ENCODE data around the gene IL34. TPM values are rescaled to one million over a fixed set of nuclear protein-coding genes. Genes with fewer than 3 reads are reported as not detected.
"Not testable (repeated sequence)": the region's sequence is repeated elsewhere in the genome, so short reads cannot be mapped to it uniquely, and the experiment has no call there.

The IL34 gene
- total RNA-seq, 1 experiment from 2014 or later: not detected

DNA sequence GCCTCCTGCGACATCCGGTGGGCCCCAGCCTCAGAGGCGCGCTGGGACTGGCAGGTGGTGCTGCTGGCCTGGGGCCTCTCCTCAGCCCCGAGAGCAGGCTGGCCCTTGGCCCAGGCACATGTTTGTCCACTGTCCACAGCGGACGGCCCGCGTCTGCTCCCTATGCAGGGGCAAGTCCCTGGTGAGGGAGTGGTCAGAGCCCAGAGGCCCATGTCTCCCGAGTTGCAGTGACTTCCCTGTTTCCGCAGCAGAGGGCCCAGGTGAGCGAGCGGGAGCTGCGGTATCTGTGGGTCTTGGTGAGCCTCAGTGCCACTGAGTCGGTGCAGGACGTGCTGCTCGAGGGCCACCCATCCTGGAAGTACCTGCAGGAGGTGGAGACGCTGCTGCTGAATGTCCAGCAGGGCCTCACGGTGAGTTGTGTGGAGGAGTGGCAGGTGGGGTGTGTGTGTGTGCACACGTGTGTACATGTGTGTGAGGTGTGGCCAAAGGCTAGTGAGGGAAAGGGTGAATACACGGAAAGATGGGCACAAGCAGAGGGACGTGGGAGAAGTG, 10.4 kb downstream of the IL34 start:
- no peak for DNase-seq (ENCODE audit: low spot score)

DNA sequence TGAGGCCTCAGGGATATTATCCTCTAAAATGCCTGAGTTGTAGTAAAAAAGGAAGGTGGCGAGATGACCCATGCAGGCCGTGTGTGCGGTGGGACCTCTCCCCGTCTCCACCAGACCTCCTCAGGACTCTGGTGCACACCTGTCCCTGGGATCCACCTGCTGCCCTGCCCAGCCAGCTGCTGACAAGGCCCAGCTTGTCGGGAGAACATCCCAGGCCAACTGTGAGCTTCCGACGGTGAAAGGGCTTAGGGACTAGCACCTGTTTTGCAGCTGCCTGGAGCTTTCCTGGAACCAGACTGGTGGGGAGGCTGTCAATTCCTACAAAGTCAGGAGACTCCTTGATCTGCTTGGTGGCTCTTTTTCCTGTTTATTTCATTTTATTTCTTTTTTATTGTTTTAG, 11.6 kb downstream of the IL34 start:
- DNase-seq (ENCODE audit: low spot score): no peak

DNA sequence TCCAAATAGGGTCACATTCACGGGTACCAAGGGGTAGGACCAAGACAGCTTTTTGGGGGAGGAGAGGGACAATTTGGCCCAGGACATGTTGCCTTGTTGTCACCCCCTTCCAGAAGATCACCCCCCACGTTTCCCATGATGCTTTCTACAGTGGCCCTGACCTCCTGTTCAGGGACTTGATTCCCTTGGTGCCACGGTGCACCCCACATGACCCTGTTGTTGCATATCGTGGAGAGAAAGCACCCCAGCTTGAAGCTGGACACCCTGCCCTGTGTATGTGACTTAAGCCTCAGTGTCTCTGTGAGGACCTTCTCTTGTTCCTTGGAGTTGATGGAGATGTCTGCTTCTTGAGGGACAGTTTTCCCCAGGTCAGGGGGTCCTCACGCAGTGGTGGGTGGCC, 12.6 kb downstream of the IL34 start:
- no peak for DNase-seq (ENCODE audit: low spot score)

DNA sequence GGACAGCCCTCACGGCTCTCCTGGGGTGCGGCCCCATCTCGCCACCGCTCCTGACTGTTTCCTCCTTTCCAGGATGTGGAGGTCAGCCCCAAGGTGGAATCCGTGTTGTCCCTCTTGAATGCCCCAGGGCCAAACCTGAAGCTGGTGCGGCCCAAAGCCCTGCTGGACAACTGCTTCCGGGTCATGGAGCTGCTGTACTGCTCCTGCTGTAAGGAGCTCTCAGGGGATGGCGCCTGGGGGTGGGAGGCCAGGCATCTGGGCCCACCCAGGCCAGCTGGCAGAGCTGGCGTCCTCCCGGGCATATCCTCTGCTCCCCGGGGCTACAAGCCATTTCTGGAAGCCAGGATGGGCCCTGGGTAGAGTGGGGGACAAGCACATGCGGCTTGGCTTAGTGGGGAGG, 13.2 kb downstream of the IL34 start:
- DNase-seq (ENCODE audit: low spot score): no peak

DNA sequence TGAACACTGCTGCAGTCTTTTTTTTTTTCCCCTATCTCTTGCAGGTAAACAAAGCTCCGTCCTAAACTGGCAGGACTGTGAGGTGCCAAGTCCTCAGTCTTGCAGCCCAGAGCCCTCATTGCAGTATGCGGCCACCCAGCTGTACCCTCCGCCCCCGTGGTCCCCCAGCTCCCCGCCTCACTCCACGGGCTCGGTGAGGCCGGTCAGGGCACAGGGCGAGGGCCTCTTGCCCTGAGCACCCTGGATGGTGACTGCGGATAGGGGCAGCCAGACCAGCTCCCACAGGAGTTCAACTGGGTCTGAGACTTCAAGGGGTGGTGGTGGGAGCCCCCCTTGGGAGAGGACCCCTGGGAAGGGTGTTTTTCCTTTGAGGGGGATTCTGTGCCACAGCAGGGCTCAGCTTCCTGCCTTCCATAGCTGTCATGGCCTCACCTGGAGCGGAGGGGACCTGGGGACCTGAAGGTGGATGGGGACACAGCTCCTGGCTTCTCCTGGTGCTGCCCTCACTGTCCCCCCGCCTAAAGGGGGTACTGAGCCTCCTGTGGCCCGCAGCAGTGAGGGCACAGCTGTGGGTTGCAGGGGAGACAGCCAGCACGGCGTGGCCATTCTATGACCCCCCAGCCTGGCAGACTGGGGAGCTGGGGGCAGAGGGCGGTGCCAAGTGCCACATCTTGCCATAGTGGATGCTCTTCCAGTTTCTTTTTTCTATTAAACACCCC, 13.8 kb downstream of the IL34 start:
- no peak for DNase-seq (ENCODE audit: low spot score)

DNA sequence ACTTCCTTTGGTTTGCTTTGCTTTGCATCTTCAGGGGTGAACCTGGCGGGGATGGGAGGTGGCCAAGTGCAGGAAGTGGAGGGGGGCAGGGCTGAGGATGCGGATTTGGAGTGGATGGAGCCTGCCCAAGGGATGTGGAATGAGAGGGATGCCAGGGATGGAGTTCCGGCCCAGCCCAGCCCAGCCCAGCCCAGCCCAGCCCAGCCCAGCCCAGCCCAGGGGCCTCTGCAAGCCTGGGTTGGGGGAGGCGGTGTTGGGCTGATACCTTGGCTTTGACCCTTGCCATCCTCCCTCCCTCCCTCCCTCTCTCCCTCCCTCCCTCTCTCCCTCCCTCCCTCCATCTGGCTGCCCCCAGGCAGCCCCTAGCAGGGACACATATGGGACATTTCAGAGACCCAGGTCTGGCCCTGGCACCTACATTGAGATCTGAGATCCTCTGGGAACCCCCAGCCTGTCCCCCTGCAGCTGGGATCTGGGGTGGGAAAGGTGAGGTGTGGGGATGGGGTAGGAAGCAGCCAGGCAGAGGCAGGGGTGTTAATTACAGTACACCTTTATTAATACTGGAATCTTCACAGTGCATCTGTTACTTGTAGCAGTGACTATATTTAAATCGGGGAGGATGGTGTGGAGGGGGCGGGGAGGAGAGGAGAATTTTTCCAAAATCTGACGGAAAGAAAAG, 14.5 kb downstream of the IL34 start:
- no peak for DNase-seq (ENCODE audit: low spot score)

DNA sequence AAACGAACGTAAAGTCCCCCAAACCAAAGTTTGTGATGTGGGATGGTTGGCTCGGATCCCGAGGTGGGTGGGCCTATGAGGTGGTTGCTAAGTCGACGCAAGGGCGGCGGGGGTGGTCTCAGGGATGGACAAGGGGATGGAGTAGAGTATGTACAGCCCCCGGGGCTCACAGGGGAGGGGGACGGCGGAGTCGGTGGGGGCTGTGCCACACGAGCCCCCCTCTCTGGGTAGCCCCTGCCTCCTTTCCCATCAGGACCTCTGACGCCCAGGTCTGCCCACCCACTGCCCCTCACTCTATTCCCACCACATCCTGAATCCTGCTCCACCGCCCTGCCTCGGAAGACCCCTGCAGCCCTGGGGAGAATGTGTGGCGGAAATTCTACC, 15.2 kb downstream of the IL34 start:
- DNase-seq (ENCODE audit: low spot score): no peak

DNA sequence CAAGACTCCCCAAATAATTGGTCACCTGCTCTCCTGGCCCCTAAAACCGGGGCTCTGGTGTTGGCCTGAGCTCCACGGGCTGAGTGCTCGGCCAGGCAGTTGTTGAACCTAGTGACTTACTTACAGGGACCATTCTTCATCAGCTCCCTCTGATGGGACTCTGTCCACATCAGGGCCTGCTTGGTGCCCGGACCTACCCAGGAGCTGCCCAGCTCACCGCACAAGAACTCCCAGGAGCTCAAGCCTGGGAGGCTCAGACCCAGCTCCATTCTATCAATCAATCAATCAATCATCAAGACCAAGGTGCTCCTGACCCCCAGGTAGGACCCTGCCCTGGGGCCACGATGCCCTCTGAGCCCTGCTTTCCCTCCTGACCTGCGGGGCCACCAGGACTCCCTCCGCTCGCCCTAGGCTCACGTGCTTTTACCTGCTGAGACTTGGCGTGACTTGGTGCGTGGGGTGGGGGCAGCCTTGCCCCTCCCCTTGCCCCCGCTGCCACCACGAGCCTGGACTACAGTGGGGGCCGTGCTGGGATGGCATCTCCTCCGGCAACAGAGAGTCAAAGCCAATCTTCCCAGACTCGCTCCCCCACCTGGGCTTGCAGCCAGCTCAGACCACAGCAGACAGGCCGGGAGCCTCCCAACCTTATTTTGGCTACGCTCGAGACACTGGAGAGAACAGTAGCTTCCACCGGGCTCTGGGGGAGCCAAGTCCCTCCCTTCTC, 15.7 kb downstream of the IL34 start:
- DNase-seq (ENCODE audit: low spot score): no peak

DNA sequence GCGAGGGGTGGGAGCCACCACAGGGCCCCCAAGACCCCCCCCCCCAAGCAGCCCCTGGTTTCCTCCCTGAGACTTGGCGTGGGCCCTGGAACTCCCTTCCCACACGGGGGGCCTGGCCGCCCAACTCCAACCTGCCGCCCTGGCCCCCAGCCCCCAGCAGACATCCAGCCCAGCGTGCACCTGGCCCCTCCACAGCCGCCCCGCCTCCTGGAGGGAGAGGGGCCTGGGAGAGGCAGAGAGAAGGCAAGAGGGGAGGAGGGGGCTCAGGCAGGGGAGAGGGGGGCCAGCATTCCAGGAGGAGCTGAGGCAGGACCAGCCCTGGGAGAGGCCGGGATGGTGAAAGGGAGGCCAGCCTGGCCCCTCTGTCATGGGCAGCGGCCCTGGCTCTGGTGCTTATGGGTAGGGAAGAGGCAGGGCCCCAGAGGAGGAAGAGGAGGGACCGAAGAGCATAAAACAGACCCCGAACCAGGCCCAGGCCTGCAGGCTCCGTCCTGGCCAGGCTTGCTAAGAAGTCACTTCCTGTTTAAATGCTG, 16.7 kb downstream of the IL34 start:
- no peak for DNase-seq (ENCODE audit: low spot score)

DNA sequence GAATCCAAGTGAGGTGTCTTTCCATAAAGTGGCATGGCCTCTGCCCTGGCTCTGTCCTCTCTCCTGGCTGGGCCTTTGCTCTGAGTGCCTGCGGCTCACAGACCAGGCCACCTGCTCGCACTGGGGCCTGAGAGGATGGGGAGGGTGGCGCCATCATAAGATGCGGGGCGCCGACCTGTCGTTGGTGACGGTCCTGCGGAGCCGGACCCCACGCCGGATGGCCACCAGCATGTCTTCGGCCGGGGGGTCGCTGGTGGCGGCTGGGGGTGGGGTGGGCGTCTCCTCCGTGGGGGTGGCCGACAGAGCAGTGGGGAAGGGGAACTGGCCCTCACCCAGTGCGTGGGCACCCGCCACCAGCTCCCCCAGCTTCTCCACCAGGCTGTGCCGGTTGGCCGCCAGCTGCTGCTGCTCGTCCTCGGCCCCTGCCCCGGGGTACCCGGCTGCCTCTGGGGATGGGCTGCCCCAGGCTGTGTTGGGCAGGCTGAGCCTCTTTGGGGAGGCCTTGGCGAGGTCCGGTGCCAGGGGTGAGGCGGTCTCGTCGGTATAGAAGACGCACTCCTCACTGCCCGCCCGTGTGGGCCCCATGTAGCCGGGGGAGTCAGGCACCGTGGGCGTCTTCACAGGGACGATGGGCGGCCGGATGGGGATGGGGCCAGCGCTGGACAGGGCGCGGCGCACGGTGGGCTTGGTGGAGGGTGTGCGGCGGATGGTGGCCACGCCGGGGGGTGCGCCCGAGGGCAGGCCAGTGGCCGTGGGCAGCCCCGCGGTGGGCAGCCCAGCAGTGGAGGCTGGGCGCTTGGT, 17.4 kb downstream of the IL34 start:
- no peak for DNase-seq (ENCODE audit: low spot score)

DNA sequence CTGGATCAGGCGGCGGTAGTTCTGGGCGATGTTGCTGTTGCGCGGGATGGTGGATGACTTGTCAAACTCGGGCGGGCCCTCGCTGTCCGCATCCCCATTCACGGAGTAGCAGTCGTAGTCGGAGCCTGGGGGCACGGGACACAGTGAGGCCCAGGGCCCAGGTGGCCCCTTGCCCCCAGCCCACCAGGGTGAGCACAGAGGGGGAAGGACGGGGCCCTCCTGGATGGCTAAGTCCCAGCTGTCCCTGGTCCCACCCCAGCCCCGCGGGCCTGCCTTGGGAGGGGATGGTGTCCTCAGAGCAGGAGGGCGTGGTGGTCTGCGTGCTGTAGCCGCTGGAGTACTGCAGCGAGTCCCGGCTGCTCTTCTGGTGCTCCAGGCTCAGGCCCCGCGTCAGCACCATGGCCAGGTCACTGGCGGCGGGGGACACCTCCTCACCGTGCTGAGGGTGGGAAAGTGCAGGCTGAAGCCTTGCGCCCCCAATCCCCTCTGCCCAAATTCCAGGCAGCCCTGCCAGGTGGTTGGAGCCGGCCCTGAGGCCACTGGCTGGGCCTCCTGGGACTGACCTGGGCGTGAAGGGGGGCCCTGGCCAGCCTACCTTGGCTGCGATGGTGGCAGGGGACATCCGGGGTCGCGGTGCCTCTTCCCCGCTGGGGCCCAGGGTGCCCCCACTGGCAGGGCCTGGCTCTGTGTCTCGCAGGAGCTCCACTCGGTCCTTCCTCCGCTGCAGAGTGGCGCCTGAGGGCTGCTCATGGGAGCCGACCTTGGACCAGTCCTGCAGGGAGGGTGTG, 18.2 kb downstream of the IL34 start:
- DNase-seq (ENCODE audit: low spot score): no peak

DNA sequence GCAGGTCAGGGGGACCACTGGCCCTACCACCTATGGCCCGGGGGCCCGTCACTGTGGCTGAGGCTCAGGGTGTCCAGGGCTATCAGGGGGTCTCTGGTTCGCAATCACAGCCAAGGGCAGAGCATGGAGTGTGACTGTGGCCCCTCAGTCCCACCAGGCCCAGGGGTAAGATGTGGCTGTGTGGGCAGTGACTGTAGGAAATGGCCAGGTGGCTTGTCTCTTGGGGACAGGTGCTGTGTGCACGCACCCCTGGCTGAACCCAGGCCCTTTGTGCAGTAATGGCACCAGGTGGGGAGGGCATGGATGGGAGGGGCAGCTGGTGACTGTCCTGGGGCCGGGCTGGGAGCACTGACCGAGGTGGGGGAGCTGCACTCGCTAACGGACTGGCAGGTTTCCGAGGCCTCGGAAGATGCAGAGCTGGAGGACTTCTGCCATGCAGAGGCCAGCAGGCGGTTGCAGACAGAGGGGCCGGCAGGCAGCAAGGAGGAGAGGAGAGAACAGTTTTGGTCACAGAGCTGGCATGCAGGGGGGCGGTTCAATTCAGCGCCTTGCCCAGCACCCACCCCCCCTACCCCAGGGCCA, 18.8 kb downstream of the IL34 start:
- DNase-seq (ENCODE audit: low spot score): no peak

DNA sequence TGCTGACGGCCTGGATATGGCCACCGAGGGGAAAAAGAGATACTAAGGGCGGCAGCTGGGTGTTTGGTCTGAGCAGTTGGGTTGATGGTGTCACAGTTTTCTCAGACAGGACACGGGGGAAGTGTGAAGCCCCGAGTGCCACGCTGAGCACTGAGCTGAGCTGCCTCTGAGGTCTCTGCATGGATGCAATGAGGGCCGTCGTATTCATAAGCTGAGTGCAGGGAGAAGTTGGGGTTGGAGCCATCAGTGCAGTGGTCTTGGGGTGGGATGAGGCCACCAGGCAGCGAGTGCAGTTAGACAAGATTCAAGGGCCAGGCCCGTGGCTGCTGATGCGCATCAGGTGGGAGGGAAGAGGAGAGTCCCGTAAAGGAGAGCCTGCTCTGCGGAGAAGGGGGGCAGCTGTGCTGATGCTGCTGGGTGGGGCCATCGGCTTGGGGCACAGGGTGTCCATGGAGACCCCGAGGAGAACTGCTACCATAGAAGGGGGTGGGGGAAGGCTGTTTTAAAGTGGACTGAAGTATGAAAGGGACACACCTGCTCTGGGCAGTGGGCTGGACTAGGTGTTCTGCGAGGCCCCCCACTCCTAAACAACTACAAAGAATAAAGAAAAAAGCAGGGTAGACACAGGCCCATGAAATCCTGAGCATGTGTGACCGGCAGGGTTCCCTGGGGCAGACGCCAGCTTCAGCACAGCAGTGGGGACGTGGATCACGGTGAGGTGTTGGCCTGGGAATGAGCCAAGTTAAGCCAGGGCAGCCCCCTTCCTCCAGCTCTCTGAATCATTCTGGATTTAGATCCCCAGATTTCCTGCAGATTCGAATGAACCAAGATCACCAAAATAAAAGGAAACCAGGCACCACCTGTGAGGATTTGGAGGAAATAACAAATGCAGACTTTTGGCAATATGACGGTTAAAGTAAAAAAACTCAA, 19.7 kb downstream of the IL34 start:
- DNase-seq (ENCODE audit: low spot score): no peak

DNA sequence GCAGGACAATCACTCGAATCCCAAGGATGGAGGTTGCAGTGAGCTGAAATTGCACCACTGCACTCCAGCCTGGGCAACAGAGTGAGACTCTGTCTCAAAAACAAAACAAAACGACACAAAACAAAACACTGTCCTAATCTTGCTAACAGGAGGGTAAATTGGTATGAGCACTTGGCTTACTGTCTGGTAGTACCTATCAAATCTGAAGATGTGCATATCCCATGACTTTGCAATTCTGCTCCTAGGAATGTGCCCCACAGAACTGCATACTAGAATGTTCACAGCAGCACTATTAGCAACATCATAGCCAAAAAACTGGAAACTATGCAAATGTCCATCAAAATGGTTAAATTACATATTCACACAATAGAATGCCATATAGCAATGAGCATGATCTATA, 23.8 kb downstream of the IL34 start:
- no peak for DNase-seq (ENCODE audit: low spot score)

DNA sequence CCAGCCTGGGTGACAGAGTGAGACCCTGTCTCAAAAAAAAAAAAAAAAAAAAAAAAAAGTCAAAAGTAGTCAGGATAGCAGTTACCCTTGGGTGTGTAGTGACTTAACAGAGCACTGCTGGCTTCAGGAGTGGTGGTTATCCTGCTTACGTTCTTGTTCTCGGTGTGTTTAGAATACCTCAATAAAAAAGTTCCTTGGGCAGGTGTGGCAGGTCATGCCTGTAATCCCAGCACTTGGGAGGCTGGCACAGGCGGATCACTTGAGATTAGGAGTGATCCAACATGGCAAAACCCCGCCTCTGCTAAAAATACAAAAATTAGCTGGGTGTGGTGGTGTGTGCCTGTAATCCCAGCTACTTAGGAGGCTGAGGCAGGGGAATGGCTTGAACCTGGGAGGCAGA, 24.6 kb downstream of the IL34 start:
- not testable (repeated sequence) for DNase-seq (ENCODE audit: low spot score)

DNA sequence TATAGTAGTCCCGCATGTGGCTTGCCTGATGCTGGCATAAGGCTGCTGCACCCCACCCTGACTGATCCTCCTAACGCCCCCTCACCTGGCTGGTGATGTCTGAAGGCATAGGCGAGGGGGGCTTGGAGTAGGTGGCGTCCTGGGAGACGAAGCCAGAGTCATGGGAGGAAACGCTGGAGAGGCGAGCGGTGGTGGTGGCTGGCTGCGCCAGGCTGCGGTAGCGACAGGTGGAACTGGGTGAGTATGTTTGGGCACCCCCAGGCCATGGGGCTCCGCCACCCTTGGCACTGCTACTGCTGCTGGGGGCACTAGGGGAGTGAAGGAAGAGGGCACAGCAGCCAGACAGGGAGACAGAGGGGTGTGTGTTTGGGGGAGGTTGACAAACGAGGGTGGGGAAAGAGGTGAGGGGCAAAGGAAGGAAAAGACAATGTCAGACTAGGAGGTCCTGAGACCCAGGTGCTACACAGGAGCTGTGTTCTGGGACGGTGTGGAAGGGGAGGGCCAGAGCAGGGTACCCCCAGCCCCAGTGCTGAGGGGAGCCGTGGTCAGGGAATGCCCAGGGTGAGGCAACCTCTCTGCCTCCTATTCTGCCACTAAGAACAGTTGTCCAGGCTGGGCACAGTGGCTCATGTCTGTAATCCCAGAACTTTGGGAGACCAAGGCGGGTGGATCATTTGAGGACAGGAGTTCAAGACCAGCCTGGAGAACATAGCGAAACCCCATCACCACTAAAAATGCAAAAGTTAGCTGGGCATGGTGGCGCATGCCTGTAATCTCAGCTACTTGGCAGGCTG, 28.1 kb downstream of the IL34 start:
- no peak for DNase-seq (ENCODE audit: low spot score)

DNA sequence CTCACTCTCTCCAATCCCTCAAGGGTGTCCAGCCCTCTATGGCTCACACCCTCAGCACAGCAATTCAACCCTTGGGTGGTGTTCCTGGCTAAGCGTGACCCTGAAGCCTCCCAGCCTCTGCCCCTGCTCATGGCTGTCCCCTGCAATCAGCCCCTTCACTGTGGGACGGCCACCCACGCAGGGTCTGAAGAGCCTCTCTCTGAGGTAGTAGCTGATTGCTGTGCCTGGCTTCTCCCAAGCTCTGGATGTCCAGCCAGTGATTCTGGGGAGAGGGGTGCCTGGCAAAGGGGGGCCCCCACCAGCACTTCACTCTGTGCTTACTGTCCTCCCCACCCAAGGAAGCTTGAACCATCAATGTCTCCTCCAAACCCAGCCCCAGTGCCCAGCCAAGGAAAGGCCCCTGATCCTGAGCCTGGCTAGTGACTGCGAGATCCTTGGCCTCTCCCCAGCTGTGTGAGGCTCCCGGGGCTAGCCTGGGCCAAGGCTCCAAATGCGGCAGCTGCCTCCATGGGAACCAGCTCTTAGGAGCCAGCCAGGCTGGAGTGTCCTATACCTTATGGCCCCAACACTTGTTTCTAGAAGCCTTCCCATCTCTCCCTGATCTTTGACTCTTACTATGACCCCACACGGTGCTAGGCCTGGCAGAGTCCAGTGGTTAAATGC, 29.6 kb downstream of the IL34 start:
- DNase-seq (ENCODE audit: low spot score): no peak

All from H4 (cell line).